K562 (cell line): Measurements from ENCODE around the gene TFAP2B. TPM values are rescaled to one million over a fixed set of nuclear protein-coding genes. Genes with fewer than 3 reads are reported as not detected.

ENCODE experiments used
- ATAC-seq: fragments of 200-7000 bp; cut with Tn5 transposase; 3 replicates; pipeline ENCODE4 v1.9.1; 2020; ENCODE audit warnings: moderate library complexity
- BruUV-seq: library from RNA; stranded (reverse); fragments of 400-500 nt; replicated peaks from 2 replicates; lab custom pipeline; 2021; lab: Mats Ljungman, UMichigan
- CTCF ChIA-PET: fragments of 300-600 bp; formaldehyde crosslinking; extraction: SDS; loops from one replicate; lab custom pipeline; 2021; ENCODE audit warnings: low intra/inter-chr PET ratio; lab: Yijun Ruan, JAX
- POLR2A ChIA-PET: fragments of 300-600, 350-650 bp; sonication (Branson Sonifier 250); formaldehyde crosslinking; extraction: SDS; loops from one replicate; lab custom pipeline; 2021; ENCODE audit warnings: antibody characterized with exemption, inconsistent platforms; lab: Yijun Ruan, JAX
- DNase-seq, 4 experiments: peaks; one replicate each; pipeline versions ENCODE4 v3.0.0 to v3.0.0-alpha.2; 2011 to 2018; ENCODE audit warnings: low spot score in 3 of 4, mixed read lengths in 3 of 4; ENCODE audit errors: extremely low read depth in 1 of 4
- FAIRE-seq: peaks from 2 replicates; lab custom pipeline; 2011; peaks lifted over from hg19 to GRCh38; lab: Jason Lieb, UNC
- H2AFZ ChIP-seq: 2 replicates; pipeline ENCODE4 v1.6.0; 2011; ENCODE audit warnings: low read depth, low read length, control low read depth, inconsistent platforms
- H3K27ac ChIP-seq: fragments of 200-600 bp; 3 replicates; pipeline ENCODE4 v1.8.0; 2011; ENCODE audit warnings: low read depth, mild to moderate bottlenecking, control low read depth, inconsistent platforms, low read length, moderate library complexity, mixed read lengths; ENCODE audit errors: extremely low read depth
- H3K27me3 ChIP-seq, 2 experiments: fragments of 300-600 bp in 1 of 2; 2 replicates in 1 of 2; 3 replicates in 1 of 2; pipeline versions ENCODE4 v1.6.0 to v1.8.0; 2011; ENCODE audit warnings: inconsistent platforms in 2 of 2, low read length in 2 of 2, mild to moderate bottlenecking in 1 of 2, mixed read lengths in 1 of 2, moderate library complexity in 1 of 2; ENCODE audit not compliant: control insufficient read depth in 2 of 2, insufficient read depth in 2 of 2
- H3K36me3 ChIP-seq: fragments of 300-600 bp; 3 replicates; pipeline ENCODE4 v1.8.0; 2011; ENCODE audit warnings: mild to moderate bottlenecking, low read length, inconsistent platforms; ENCODE audit not compliant: control insufficient read depth, insufficient read depth
- H3K4me1 ChIP-seq, 2 experiments: fragments of 200-600 bp in 1 of 2; replicated peaks in 1 of 2; 2 replicates in 1 of 2; 3 replicates in 1 of 2; pipeline versions ENCODE4 v1.5.1 to v1.8.0; 2011; ENCODE audit warnings: inconsistent platforms in 2 of 2, low read length in 2 of 2, mild to moderate bottlenecking in 1 of 2, mixed read lengths in 1 of 2, moderate library complexity in 1 of 2; ENCODE audit not compliant: control insufficient read depth in 2 of 2, insufficient read depth in 2 of 2
- H3K4me2 ChIP-seq: 2 replicates; pipeline ENCODE4 v1.6.1; 2011; ENCODE audit warnings: low read length, control low read depth, inconsistent platforms, mixed read lengths; ENCODE audit not compliant: insufficient read depth
- H3K4me3 ChIP-seq: fragments of 200-600 bp; sonication (generic), shearing (Covaris generic); 2 replicates; pipeline ENCODE4 v1.5.1; 2016; ENCODE audit warnings: control low read depth, inconsistent platforms
- H3K79me2 ChIP-seq: fragments of 200-600 bp; 3 replicates; pipeline ENCODE4 v1.8.0; 2011; ENCODE audit warnings: low read length, inconsistent platforms; ENCODE audit not compliant: control insufficient read depth, insufficient read depth
- H3K9ac ChIP-seq, 2 experiments: 2 replicates each; pipeline versions ENCODE4 v1.6.0 to v1.6.1; 2011; ENCODE audit warnings: low read depth in 2 of 2, low read length in 2 of 2, control low read depth in 1 of 2, inconsistent platforms in 1 of 2, mild to moderate bottlenecking in 1 of 2, mixed read lengths in 1 of 2; ENCODE audit not compliant: insufficient read depth in 1 of 2
- H3K9me1 ChIP-seq: one replicate; pipeline ENCODE4 v1.6.0; 2011; ENCODE audit warnings: inconsistent platforms, mild to moderate bottlenecking, low read length, moderate library complexity; ENCODE audit not compliant: control insufficient read depth, insufficient read depth
- H3K9me3 ChIP-seq: replicated peaks from 2 replicates; pipeline ENCODE4 v1.5.1; 2011; ENCODE audit warnings: low read depth, low read length, inconsistent platforms; ENCODE audit not compliant: control insufficient read depth, insufficient read depth
- H4K20me1 ChIP-seq: replicated peaks from 2 replicates; pipeline ENCODE4 v1.6.1; 2011; ENCODE audit warnings: low read length, inconsistent platforms, mixed read lengths; ENCODE audit not compliant: control insufficient read depth, insufficient read depth
- NFIC ChIP-seq: fragments of 450-650 bp; IDR thresholded peaks from 2 replicates; pipeline ENCODE4 v1.6.1; 2017; ENCODE audit warnings: mild to moderate bottlenecking, inconsistent platforms
- RFX1 ChIP-seq: fragments of 450-650 bp; IDR thresholded peaks from 2 replicates; pipeline ENCODE4 v1.6.1; 2016; ENCODE audit warnings: mild to moderate bottlenecking, moderate library complexity
- ZBTB33 ChIP-seq: sonication (generic); formaldehyde crosslinking; IDR thresholded peaks from 2 replicates; pipeline ENCODE4 v1.8.1; 2023; ENCODE audit warnings: mild to moderate bottlenecking, missing genetic modification reagents
- ZKSCAN1 ChIP-seq: fragments of 150-350 bp; IDR thresholded peaks from 2 replicates; pipeline ENCODE4 v1.6.1; 2016; ENCODE audit warnings: low read depth, low read length
- ZNF436 ChIP-seq: fragments of 250-450, 450-650 bp; sonication (Bioruptor Pico); formaldehyde crosslinking; IDR thresholded peaks from 2 replicates; pipeline ENCODE4 v1.7.0; 2020; ENCODE audit warnings: mild to moderate bottlenecking
- WGBS: fragments of 100-300 bp; shearing (Covaris generic); methylation state at CpG from one replicate; pipeline ENCODE4 v1.1.6; 2016; ENCODE audit warnings: low coverage, mixed read lengths; ENCODE audit not compliant: insufficient coverage; ENCODE audit errors: missing lambda C conversion rate; 5-methylcytosine and 5-hydroxymethylcytosine counted together
- in situ Hi-C: fragments of 300-500 bp; cut with MboI; formaldehyde crosslinking; loops from 4 replicates; pipeline ENCODE4 v1.15.0; 2018; ENCODE audit warnings: inconsistent platforms, mixed read lengths
- intact Hi-C: fragments of 100-400 bp; cut with micrococcal nuclease; formaldehyde crosslinking; loops from 2 replicates; pipeline ENCODE4 v1.14.2; 2022
- polyA plus RNA-seq, 8 experiments: library from polyadenylated mRNA; depleted of rRNA in 4 of 8; stranded (reverse) in 5 of 8; unstranded in 3 of 8; fragments of >200 nt; fragmentation: Nextera tagmentation in 2 of 8; fragmentation: Illumina TruSeq in 1 of 8; extraction: Ambion mirVana in 2 of 8; extraction: Trizol in 1 of 8; gene quantifications; 2 replicates each; pipeline versions ENCODE4 v1.2.1 to v1.2.3, GENCODE V29; 2011 to 2014; ENCODE audit warnings: inconsistent platforms in 1 of 8, missing spikeins in 1 of 8
- total RNA-seq, 7 experiments: library from RNA; depleted of rRNA in 6 of 7; stranded (reverse); fragments of >200 nt in 6 of 7; fragmentation: Illumina TruSeq in 2 of 7; extraction: Trizol in 2 of 7; gene quantifications; 2 replicates each; pipeline versions ENCODE4 v1.2.1 to v1.2.3, GENCODE V29; 2011 to 2021; ENCODE audit warnings: low replicate concordance in 1 of 7
- TF ChIP-seq, protein P1 (sequence below), 2 experiments: IDR thresholded peaks; 2 replicates each; pipeline ENCODE4 v1.6.1; 2011; ENCODE audit warnings: borderline replicate concordance in 1 of 2, control low read depth in 1 of 2, low read depth in 1 of 2, low read length in 1 of 2, mild to moderate bottlenecking in 1 of 2, mixed read lengths in 1 of 2, moderate library complexity in 1 of 2; ENCODE audit not compliant: insufficient read depth in 1 of 2, insufficient read length in 1 of 2, poor library complexity in 1 of 2, severe bottlenecking in 1 of 2; ENCODE audit errors: extremely low read depth in 1 of 2

Gene TFAP2B
- total and polyA plus RNA-seq, 9 of the 15 experiments (the other 6 are each of a cell fraction or from before 2014, with no cell fraction given) = not detected

GRCh38 chr6:50836231-50836630 lies 17.6 kb downstream of the TFAP2B start:
- Histone ChIP-seq H3K9me3 (no peaks in the 10 kb centered on the region), H3K4me3 (no peak overlapping the region), H3K4me2 (no peak overlapping the region), H2AFZ (no peak overlapping the region), H3K79me2 (no peaks in the 10 kb centered on the region), H4K20me1 (no peaks in the 10 kb centered on the region), H3K4me1 (peaks cover 0 to 5% of the 10 kb centered on the region in 2 experiments; a peak in 2 of 5 replicates), H3K9me1 (no peaks in the 10 kb centered on the region), H3K36me3 (no peaks in the 10 kb centered on the region), H3K27me3 (no peaks in the 10 kb centered on the region), H3K27ac (no peak overlapping the region), H3K9ac (no peak overlapping the region)
- TF ChIP-seq ZNF436 (CRISPR knock-in tag) = no peak
- TF ChIP-seq NFIC = 0 out of 2 replicates have a peak, but pooled peaks have one; percentile 13
- no peak for TF ChIP-seq ZKSCAN1
- TF ChIP-seq RFX1 = peak; percentile 81
- peak; percentile 92 for TF ChIP-seq ZBTB33 (CRISPR knock-in tag)
- TF ChIP-seq, protein P1, sequence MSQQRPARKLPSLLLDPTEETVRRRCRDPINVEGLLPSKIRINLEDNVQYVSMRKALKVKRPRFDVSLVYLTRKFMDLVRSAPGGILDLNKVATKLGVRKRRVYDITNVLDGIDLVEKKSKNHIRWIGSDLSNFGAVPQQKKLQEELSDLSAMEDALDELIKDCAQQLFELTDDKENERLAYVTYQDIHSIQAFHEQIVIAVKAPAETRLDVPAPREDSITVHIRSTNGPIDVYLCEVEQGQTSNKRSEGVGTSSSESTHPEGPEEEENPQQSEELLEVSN (IDR thresholded peaks at IDR 0.05; ENCODE audit: borderline replicate concordance in 1 of 2, extremely low read depth in 1 of 2, insufficient read depth in 1 of 2, insufficient read length in 1 of 2, low read depth in 1 of 2, low read length in 1 of 2, poor library complexity in 1 of 2, severe bottlenecking in 1 of 2) = peak in 1 of 2 experiments; percentile 10
- ATAC-seq = no peak
- POLR2A ChIA-PET = no interaction called here
- intact Hi-C loops = no loop called here
- BruUV-seq = no TSS peak
- DNase-seq = no peak
- in situ Hi-C loops = no loop called here
- WGBS = 78% methylated on average over 15 of the region's 22 CpGs
- no peak for FAIRE-seq
- CTCF ChIA-PET = no interaction called here
